VCaP (cell line): ENCODE data around the gene EVPL.

Experiments
- H3K27ac ChIP-seq: fragments of 450-650 bp; 2 replicates; pipeline ENCODE4 v1.5.1; 2017
- CTCF ChIP-seq: fragments of 450-650 bp; conservative IDR thresholded peaks from 2 replicates; pipeline ENCODE4 v1.5.1; 2017; ENCODE audit warnings: mild to moderate bottlenecking, moderate library complexity

EVPL gene

GRCh38 chr17:76040376-76040775 is 13.3 kb upstream of the EVPL start:
- no peak overlapping the region for H3K27ac ChIP-seq
- no peak for TF ChIP-seq CTCF

- H3K27ac ChIP-seq = no peak overlapping the region
These were observed 12.0 kb upstream of the EVPL start for GRCh38 chr17:76039121-76039520.

GRCh38 chr17:76038050-76038449 is 10.9 kb upstream of the EVPL start:
- H3K27ac ChIP-seq = no peak overlapping the region; the same call in 1 of the 2 replicates
- no peak for TF ChIP-seq CTCF

More at GRCh38 chr17:76039121-76039520, 12.0 kb upstream of the EVPL start:
- TF ChIP-seq CTCF = no peak

- TF ChIP-seq CTCF = no peak
These were observed 9.6 kb upstream of the EVPL start for GRCh38 chr17:76036497-76037261.

GRCh38 chr17:76034428-76035350 is 7.6 kb upstream of the EVPL start:
- no peak for TF ChIP-seq CTCF

More at GRCh38 chr17:76036497-76037261, 9.6 kb upstream of the EVPL start:
- H3K27ac ChIP-seq = peak overlapping the region; percentile 54

GRCh38 chr17:76033139-76033538 is 6.0 kb upstream of the EVPL start:
- TF ChIP-seq CTCF = no peak
- H3K27ac ChIP-seq = no peak overlapping the region

More at GRCh38 chr17:76034428-76035350, 7.6 kb upstream of the EVPL start:
- no peak overlapping the region for H3K27ac ChIP-seq

- TF ChIP-seq CTCF = no peak
- H3K27ac ChIP-seq = no peak overlapping the region
These were observed 5.6 kb upstream of the EVPL start for GRCh38 chr17:76032780-76033108.
